OCI-LY7 (cell line): ENCODE measurements around the gene TXNDC2.

ENCODE experiments used
- CTCF ChIP-seq: fragments of 200-600 bp; sonication (generic); conservative IDR thresholded peaks from 2 replicates; pipeline ENCODE4 v1.5.1; 2014; ENCODE audit warnings: mild to moderate bottlenecking, antibody characterized with exemption, low read length, moderate library complexity, mixed read lengths
- EZH2phosphoT487 ChIP-seq: fragments of 200-600 bp; sonication (generic); IDR thresholded peaks from 2 replicates; pipeline ENCODE4 v1.6.1; 2018; ENCODE audit warnings: low read depth, borderline replicate concordance, mild to moderate bottlenecking, mixed run types, antibody characterized with exemption, low read length, moderate library complexity, mixed read lengths

- TF ChIP-seq CTCF (no peak), EZH2phosphoT487 (no peak)
These were observed 45.4 kb downstream of the TXNDC2 start for GRCh38 chr18:9931146-9931545.
